Measurements from ENCODE around the gene NACC1. TPM values are rescaled to one million over a fixed set of nuclear protein-coding genes. Genes with fewer than 3 reads are reported as not detected.
"Not testable (repeated sequence)": the region's sequence is repeated elsewhere in the genome, so short reads cannot be mapped to it uniquely, and the experiment has no call there.

Gene NACC1
- total and polyA plus RNA-seq, 9 donors = 12.9 to 23.4 (median 19.1) TPM

DNA sequence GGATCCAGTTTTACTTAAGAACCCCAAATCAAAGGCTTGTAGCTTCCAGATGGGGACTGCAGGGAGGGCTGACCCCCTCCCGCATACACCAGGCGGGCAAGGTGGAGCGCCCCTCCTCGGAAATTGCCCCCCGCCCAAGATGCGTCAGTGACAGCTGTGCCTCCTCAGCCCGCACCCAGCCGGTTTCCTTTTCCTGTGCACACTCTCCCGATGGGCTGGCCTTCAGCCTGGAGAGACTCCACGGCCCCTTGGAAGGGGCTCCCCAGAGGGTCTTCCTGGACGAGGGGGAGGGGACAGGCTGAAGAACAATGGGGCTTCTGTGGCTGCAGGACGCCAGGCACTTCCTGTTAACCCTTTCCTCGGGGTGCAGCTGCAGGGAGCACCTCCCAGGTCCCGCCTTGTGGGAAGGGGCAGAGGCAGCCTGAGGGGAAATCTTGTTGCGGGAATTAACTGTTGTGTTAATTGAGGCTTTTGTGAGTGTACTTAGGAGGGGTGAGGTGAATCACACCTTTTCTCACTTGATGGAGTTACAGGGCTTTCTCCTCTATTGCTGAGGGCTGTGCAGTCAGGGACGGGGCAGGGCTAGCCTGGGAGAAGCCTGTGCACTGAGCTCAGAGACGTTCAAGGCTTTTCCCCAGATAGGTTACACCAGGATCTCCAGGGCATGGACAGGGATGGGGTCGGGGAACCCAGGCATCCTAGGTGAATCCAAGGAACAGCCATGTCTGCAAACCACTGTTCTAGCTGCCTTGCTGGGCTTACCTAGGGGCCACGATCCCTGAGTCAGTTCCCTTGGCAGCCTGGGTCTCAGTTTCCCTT is 46.5 kb downstream of the NACC1 start:
- DNase-seq = peak; percentile 90
- no peaks in the 10 kb centered on the region for H3K27me3 ChIP-seq (ENCODE audit: control insufficient read depth, insufficient read depth, low read length)
- peak overlapping the region; percentile 98 for H3K27ac ChIP-seq (ENCODE audit: low read length)
- peaks cover 47% of the 10 kb centered on the region for H3K4me1 ChIP-seq (ENCODE audit: control insufficient read depth, insufficient read depth, low read length)
- H3K36me3 ChIP-seq (ENCODE audit: control insufficient read depth, insufficient read depth, low read length) = no peaks in the 10 kb centered on the region
- peak overlapping the region; percentile 35 for H3K4me3 ChIP-seq (ENCODE audit: low read length)
- 15% methylated on average over 11 of the region's 19 CpGs for WGBS (ENCODE audit: insufficient coverage)
- no peaks in the 10 kb centered on the region for H3K9me3 ChIP-seq (replicated peaks; ENCODE audit: control insufficient read depth, low read depth, low read length)

DNA sequence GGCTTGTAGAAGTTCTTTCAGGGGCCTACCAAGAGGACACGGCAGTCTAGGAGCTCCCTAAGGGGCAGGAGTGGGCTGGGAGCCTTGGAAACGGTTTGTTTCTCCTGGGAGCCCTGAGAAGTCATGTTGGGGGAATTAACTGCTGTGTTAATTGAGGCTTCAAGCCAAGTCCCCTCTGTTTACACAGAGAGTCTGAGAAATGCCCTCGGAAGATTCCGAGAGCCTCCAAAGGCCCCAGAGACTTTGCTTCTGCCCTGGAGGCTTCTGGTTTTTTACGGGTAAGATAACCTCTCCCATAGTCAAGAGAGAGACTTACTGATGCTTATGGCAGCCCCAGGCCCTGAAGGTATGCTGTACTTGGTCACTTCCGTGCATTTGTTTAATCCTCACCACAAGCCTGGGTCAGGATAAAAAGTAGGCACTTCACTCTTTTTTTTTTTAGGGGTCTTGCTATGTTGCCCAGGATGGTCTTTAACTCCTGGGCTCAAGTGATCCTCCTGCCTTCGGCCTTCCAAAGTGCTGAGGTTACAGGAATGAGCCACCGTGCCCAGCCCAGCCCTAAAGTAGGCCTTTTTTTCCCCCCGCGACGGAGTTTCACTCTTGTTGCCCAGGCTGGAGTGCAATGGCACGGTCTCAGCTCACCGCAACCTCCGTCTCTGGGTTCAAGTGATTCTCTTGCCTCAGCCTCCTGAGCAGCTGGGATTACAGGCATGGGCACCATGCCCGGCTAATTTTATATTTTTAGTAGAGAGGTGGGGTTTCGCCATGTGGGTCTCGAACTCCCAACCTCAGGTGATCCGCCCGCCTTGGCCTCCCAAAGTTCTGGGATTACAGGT is 47.3 kb downstream of the NACC1 start:
- no peaks in the 10 kb centered on the region for H3K36me3 ChIP-seq (ENCODE audit: control insufficient read depth, insufficient read depth, low read length)
- H3K27ac ChIP-seq (ENCODE audit: low read length) = peak overlapping the region; percentile 98
- H3K4me1 ChIP-seq (ENCODE audit: control insufficient read depth, insufficient read depth, low read length) = peaks cover 47% of the 10 kb centered on the region
- H3K4me3 ChIP-seq (ENCODE audit: low read length) = no peak overlapping the region
- H3K9me3 ChIP-seq (replicated peaks; ENCODE audit: control insufficient read depth, low read depth, low read length) = no peaks in the 10 kb centered on the region
- 89% methylated on average over 9 of the region's 19 CpGs for WGBS (ENCODE audit: insufficient coverage)
- no peak for DNase-seq
- H3K27me3 ChIP-seq (ENCODE audit: control insufficient read depth, insufficient read depth, low read length) = no peaks in the 10 kb centered on the region

DNA sequence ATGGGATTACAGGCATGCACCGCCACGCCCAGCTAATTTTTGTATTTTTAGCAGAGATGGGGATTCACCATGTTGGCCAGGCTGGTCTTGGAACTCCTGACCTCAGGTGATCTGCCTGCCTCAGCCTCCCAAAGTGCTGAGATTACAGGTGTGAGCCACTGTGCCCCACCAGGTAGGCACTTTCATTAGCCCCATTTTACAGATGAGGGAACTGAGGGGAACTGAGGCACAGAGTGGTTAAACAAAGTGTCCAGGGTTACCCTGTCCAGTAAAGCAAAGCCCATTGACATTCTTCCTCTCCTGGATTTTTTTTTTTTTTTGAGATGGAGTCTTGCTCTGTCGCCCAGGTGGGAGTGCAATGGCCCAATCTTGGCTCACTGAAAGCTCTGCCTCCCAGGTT is 48.1 kb downstream of the NACC1 start:
- not testable (repeated sequence) for H3K27me3 ChIP-seq (ENCODE audit: control insufficient read depth, insufficient read depth, low read length); DNase-seq; H3K27ac ChIP-seq (ENCODE audit: low read length); H3K4me3 ChIP-seq (ENCODE audit: low read length); H3K9me3 ChIP-seq (replicated peaks; ENCODE audit: control insufficient read depth, low read depth, low read length); H3K36me3 ChIP-seq (ENCODE audit: control insufficient read depth, insufficient read depth, low read length)
- H3K4me1 ChIP-seq (ENCODE audit: control insufficient read depth, insufficient read depth, low read length) = peaks cover 47% of the 10 kb centered on the region
- WGBS (ENCODE audit: insufficient coverage) = no CpG with 5 or more reads among the region's 3 CpGs

DNA sequence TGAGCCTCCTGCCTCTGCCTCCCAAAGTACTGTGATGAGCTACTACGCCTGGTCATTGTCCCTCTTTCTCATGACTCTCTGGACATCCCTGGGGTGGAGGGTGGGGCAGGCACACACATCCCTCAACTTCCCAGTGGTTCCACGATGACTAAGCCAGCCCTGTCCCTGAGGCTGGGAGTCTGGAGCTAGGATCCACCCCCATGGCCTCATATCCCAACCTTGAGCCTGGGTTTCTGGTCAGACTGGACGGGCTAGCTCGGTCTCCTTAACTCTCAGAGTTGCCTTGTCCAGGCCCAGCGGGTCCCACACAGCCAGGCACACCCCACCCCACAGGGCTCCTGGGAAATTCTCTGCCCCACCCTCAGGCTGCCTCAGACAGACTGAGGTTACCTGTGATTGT is 51.7 kb downstream of the NACC1 start:
- WGBS (ENCODE audit: insufficient coverage) = 79% methylated on average over 4 of the region's 5 CpGs
- H3K4me1 ChIP-seq (ENCODE audit: control insufficient read depth, insufficient read depth, low read length) = peaks cover 36% of the 10 kb centered on the region
- H3K27ac ChIP-seq (ENCODE audit: low read length) = no peak overlapping the region

DNA sequence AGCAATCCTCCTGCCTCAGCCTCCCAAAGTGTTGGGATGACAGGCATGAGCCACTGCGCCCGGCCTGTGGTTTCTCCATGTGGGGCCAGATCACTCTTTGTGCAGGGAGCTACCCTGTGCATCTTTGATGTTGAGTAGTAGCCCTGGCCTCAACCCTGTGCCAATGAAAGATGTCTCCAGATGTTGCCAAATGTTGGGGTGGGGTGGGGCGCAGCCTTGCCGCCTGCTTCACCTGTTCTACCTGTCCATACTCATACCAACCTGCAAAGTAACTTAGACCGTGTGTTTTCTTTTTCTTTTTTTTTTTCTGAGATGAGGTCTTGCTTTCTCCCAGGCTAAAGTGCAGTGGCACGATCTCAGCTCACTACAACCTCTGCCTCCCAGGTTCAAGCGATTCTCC is 53.1 kb downstream of the NACC1 start:
- 93% methylated on average over 2 of the region's 7 CpGs for WGBS (ENCODE audit: insufficient coverage)
- peaks cover 32% of the 10 kb centered on the region for H3K4me1 ChIP-seq (ENCODE audit: control insufficient read depth, insufficient read depth, low read length)

More for the DNA sequence above, 51.7 kb downstream of the NACC1 start:
- Histone ChIP-seq H3K36me3 (ENCODE audit: control insufficient read depth, insufficient read depth, low read length) (no peaks in the 10 kb centered on the region), H3K9me3 (replicated peaks; ENCODE audit: control insufficient read depth, low read depth, low read length) (no peaks in the 10 kb centered on the region), H3K4me3 (ENCODE audit: low read length) (no peak overlapping the region), H3K27me3 (ENCODE audit: control insufficient read depth, insufficient read depth, low read length) (no peaks in the 10 kb centered on the region)
- DNase-seq = no peak

DNA sequence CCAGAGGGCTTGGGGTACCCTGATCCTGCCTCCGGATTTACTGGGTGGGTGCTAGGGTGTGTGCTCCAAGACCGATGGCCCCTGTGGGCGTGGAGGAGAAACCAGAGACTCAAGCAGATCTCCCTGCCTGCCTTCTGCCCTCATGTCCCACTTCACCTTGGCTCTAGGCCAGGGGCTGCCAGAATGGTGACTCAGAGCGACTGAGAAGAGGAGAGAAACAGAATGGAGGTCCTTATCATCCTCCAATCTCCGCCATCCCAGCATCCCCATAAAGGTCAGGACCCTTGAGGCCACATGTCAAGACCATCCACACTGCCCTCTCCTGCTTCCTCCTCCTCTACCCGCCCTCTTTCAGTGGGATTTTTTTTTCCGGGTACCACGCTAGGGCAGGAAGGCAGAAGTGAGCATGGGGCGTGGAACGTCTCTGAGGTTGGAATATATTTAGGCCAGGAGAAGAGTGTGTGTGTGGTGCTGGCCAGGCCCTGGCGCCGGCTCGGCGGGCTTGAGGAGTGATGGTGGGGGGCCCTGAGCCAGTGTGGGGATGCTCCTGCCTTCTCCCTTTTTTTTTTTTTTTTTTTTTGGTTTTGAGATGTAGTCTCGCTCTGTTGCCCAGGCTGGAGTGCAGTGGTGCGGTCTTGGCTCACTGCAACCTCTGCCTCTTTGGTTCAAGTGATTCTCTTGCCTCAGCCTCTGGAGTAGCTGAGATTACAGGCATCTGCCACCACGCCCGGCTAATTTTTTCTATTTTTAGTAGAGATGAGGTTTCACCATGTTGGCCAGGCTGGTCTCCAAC is 54.5 kb downstream of the NACC1 start:
- peak; percentile 75 for DNase-seq
- Histone ChIP-seq H3K4me3 (ENCODE audit: low read length) (no peak overlapping the region), H3K4me1 (ENCODE audit: control insufficient read depth, insufficient read depth, low read length) (peaks cover 26% of the 10 kb centered on the region), H3K9me3 (replicated peaks; ENCODE audit: control insufficient read depth, low read depth, low read length) (no peaks in the 10 kb centered on the region), H3K27me3 (ENCODE audit: control insufficient read depth, insufficient read depth, low read length) (no peaks in the 10 kb centered on the region), H3K27ac (ENCODE audit: low read length) (peak overlapping the region; percentile 77), H3K36me3 (ENCODE audit: control insufficient read depth, insufficient read depth, low read length) (no peaks in the 10 kb centered on the region)
- WGBS (ENCODE audit: insufficient coverage) = 67% methylated on average over 9 of the region's 18 CpGs

More for the DNA sequence above, 53.1 kb downstream of the NACC1 start:
- Histone ChIP-seq H3K27me3 (ENCODE audit: control insufficient read depth, insufficient read depth, low read length) (no peaks in the 10 kb centered on the region), H3K4me3 (ENCODE audit: low read length) (no peak overlapping the region), H3K9me3 (replicated peaks; ENCODE audit: control insufficient read depth, low read depth, low read length) (no peaks in the 10 kb centered on the region), H3K27ac (ENCODE audit: low read length) (no peak overlapping the region), H3K36me3 (ENCODE audit: control insufficient read depth, insufficient read depth, low read length) (no peaks in the 10 kb centered on the region)
- no peak for DNase-seq

DNA sequence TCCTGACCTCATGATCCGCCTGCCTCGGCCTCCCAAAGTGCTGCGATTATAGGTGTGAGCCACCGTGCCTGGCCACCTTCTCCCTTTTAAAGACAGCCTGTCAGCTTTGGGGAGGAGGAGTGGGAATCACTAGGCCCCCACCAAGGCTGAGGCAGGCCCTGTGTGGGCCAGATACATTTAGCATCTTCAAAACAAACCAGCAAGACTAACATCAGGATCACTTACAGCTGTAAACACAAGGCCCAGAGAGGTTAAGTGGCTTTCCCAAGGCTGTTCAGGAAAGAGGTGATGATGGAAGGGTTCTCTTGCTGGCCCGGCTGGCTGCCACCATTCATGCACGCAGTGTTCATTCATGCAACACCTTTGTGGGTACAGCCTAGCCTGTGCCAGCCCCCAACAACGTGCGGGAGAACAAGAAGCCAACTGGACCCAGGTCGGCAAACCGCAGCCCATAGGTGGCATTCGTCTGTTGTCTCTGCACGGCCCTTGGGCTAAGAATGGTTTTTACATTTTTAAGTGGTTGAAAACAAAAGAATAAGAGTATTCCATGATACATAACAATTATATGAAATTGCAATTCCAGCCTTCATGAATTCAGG is 55.2 kb downstream of the NACC1 start:
- H3K9me3 ChIP-seq (replicated peaks; ENCODE audit: control insufficient read depth, low read depth, low read length) = no peaks in the 10 kb centered on the region
- 75% methylated on average over 2 of the region's 12 CpGs for WGBS (ENCODE audit: insufficient coverage)
- DNase-seq = no peak
- peaks cover 21% of the 10 kb centered on the region for H3K4me1 ChIP-seq (ENCODE audit: control insufficient read depth, insufficient read depth, low read length)
- peak overlapping the region; percentile 55 for H3K27ac ChIP-seq (ENCODE audit: low read length)
- H3K27me3 ChIP-seq (ENCODE audit: control insufficient read depth, insufficient read depth, low read length) = no peaks in the 10 kb centered on the region
- no peak overlapping the region for H3K4me3 ChIP-seq (ENCODE audit: low read length)
- H3K36me3 ChIP-seq (ENCODE audit: control insufficient read depth, insufficient read depth, low read length) = no peaks in the 10 kb centered on the region

DNA sequence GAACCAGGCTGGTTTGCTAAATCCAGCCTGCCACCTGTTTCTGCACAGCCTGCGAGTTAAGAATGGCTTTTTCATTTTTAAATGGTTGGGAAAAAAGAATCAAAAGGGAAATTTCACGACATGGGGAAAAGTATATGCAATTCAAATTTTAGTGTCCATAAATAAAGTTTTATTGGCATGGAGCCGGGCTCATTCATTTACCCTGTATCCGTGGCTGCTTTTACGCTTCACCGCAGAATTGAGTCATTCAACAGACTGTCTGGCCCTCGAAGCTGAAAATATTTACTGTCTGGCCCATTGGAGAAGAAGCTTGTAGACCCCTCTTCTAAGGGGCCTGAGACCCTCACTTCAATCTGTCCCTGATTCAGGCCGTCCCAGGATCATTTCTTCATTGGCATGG is 58.3 kb downstream of the NACC1 start:
- H3K27ac ChIP-seq (ENCODE audit: low read length) = no peak overlapping the region
- H3K36me3 ChIP-seq (ENCODE audit: control insufficient read depth, insufficient read depth, low read length) = no peaks in the 10 kb centered on the region
- no peak for DNase-seq
- WGBS (ENCODE audit: insufficient coverage) = 42% methylated on average over 6 of the region's 8 CpGs
- no peaks in the 10 kb centered on the region for H3K9me3 ChIP-seq (replicated peaks; ENCODE audit: control insufficient read depth, low read depth, low read length)
- no peak overlapping the region for H3K4me3 ChIP-seq (ENCODE audit: low read length)
- H3K4me1 ChIP-seq (ENCODE audit: control insufficient read depth, insufficient read depth, low read length) = peaks cover 27% of the 10 kb centered on the region
- no peaks in the 10 kb centered on the region for H3K27me3 ChIP-seq (ENCODE audit: control insufficient read depth, insufficient read depth, low read length)

DNA sequence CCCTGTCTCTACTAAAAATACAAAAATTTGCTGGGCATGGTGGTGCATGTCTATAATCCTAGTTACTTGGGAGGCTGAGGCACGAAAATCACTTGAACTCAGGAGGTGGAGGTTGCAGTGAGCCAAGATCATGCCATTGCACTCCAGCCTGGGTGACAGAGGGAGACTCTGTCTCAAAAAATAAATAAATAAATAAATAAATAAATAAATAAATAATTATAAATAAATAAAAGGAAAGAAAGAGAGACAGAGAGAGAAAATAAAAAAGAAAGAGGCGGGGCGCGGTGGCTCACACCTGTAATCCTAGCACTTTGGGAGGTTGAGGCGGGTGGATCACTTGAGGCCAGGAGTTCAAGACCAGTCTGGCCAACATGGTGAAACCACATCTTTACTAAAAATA is 59.5 kb downstream of the NACC1 start:
- no CpG with 5 or more reads among the region's 5 CpGs for WGBS (ENCODE audit: insufficient coverage)
- H3K4me3 ChIP-seq (ENCODE audit: low read length); DNase-seq; H3K27me3 ChIP-seq (ENCODE audit: control insufficient read depth, insufficient read depth, low read length); H3K27ac ChIP-seq (ENCODE audit: low read length); H3K36me3 ChIP-seq (ENCODE audit: control insufficient read depth, insufficient read depth, low read length); H3K9me3 ChIP-seq (replicated peaks; ENCODE audit: control insufficient read depth, low read depth, low read length): not testable (repeated sequence)
- peaks cover 29% of the 10 kb centered on the region for H3K4me1 ChIP-seq (ENCODE audit: control insufficient read depth, insufficient read depth, low read length)
